OCI-LY1 (cell line): ENCODE results near the gene ANK3.

Experiments used
- EZH2 ChIP-seq: fragments of 200-600 bp; sonication (generic), shearing (Covaris generic); IDR thresholded peaks from 2 replicates; pipeline ENCODE4 v1.8.0; 2017; ENCODE audit warnings: borderline replicate concordance, mixed run types, mild to moderate bottlenecking, antibody characterized with exemption, low read length, moderate library complexity, mixed read lengths
- TF ChIP-seq, protein P1 (sequence below): fragments of 200-600 bp; sonication (generic), shearing (Covaris generic); IDR thresholded peaks from 2 replicates; pipeline ENCODE4 v1.5.1; 2017; ENCODE audit warnings: mild to moderate bottlenecking, antibody characterized with exemption, low read length, moderate library complexity, mixed read lengths

DNA sequence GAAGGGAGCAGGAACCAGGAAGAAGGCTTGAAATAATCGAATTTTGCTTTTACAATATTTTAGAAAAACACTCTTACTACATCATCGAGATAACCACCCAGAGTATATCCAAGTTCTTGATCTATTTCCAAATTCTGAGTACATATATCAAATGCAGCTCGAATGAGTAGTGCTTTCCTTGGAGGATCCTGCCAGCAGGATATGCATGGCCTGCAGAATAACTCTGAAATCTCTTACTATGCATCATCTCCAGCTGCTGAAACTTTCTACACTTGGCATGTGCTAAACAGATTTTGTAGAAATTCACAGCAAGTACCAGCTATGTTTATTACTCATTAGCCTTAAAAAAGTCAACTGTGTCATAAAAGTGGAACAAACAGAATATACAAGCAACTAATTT lies 44.0 kb upstream of the ANK3 start:
- TF ChIP-seq EZH2, result no peak
- TF ChIP-seq, protein P1, sequence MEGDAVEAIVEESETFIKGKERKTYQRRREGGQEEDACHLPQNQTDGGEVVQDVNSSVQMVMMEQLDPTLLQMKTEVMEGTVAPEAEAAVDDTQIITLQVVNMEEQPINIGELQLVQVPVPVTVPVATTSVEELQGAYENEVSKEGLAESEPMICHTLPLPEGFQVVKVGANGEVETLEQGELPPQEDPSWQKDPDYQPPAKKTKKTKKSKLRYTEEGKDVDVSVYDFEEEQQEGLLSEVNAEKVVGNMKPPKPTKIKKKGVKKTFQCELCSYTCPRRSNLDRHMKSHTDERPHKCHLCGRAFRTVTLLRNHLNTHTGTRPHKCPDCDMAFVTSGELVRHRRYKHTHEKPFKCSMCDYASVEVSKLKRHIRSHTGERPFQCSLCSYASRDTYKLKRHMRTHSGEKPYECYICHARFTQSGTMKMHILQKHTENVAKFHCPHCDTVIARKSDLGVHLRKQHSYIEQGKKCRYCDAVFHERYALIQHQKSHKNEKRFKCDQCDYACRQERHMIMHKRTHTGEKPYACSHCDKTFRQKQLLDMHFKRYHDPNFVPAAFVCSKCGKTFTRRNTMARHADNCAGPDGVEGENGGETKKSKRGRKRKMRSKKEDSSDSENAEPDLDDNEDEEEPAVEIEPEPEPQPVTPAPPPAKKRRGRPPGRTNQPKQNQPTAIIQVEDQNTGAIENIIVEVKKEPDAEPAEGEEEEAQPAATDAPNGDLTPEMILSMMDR, result no peak
